ENCODE results near the gene CNOT2. TPM values are rescaled to one million over a fixed set of nuclear protein-coding genes. Genes with fewer than 3 reads are reported as not detected.

The CNOT2 gene
- 10 to 100 TPM; 78.2 to 78.3 TPM for total RNA-seq
- long read RNA-seq, transcript CNOT2-201 (16 exons, 3,282 nt) = major isoform, 74 of 101 reads
- long read RNA-seq, partial matches to known transcripts = 7 of 101 reads
- long read RNA-seq, other reads (novel, unspliced or antisense) = 19 of 101 reads

GRCh38 chr12:70242695-70243509 is at the start of gene CNOT2:
Gene CNOT2, plus strand, starts transcription at chr12:70243433. Its CDS starts 34,794 bp downstream, at chr12:70278227.
- peak; percentile 86 for ATAC-seq
- intact Hi-C loops (cut with DNase I, micrococcal nuclease) = no loop called here

GRCh38 chr12:70194076-70194475 is 49.2 kb upstream of the CNOT2 start:
- intact Hi-C loops (cut with DNase I, micrococcal nuclease) = no loop called here

More at GRCh38 chr12:70242695-70243509, at the start of gene CNOT2:
- DNase-seq = peak; percentile 89 to 93

GRCh38 chr12:70196811-70197281 is 46.4 kb upstream of the CNOT2 start:
- ATAC-seq = no peak

More at GRCh38 chr12:70194076-70194475, 49.2 kb upstream of the CNOT2 start:
- no peak for ATAC-seq
- no peak for DNase-seq

GRCh38 chr12:70197345-70197744 is 45.9 kb upstream of the CNOT2 start:
- intact Hi-C loops (cut with DNase I, micrococcal nuclease) = no loop called here
- DNase-seq (no peak), ATAC-seq (no peak)

More at GRCh38 chr12:70196811-70197281, 46.4 kb upstream of the CNOT2 start:
- intact Hi-C loops (cut with DNase I, micrococcal nuclease) = no loop called here
- no peak for DNase-seq

- ATAC-seq (no peak), DNase-seq (no peak)
- intact Hi-C loops (cut with DNase I, micrococcal nuclease) = no loop called here
Measured at GRCh38 chr12:70213707-70214106, 29.5 kb upstream of the CNOT2 start.

GRCh38 chr12:70214972-70215617 is 28.1 kb upstream of the CNOT2 start:
- ATAC-seq (no peak), DNase-seq (no peak)
- intact Hi-C loops (cut with DNase I, micrococcal nuclease) = no loop called here

- intact Hi-C loops (cut with DNase I, micrococcal nuclease) = no loop called here
- DNase-seq (no peak), ATAC-seq (no peak)
Measured at GRCh38 chr12:70217416-70217815, 25.8 kb upstream of the CNOT2 start.

- ATAC-seq (no peak), DNase-seq (no peak)
- intact Hi-C loops (cut with DNase I, micrococcal nuclease) = no loop called here
Measured at GRCh38 chr12:70221626-70222025, 21.6 kb upstream of the CNOT2 start.

GRCh38 chr12:70227911-70228310 is 15.3 kb upstream of the CNOT2 start:
- DNase-seq (no peak), ATAC-seq (no peak)
- intact Hi-C loops (cut with DNase I, micrococcal nuclease) = no loop called here

GRCh38 chr12:70230934-70231606 is 12.2 kb upstream of the CNOT2 start:
- intact Hi-C loops (cut with DNase I, micrococcal nuclease) = no loop called here
- no peak for ATAC-seq
- DNase-seq = no peak

- DNase-seq = no peak
- ATAC-seq = peak; percentile 78
- intact Hi-C loops (cut with DNase I, micrococcal nuclease) = no loop called here
Measured at GRCh38 chr12:70236990-70237389, 6.2 kb upstream of the CNOT2 start.

- ATAC-seq (no peak), DNase-seq (no peak)
- intact Hi-C loops (cut with DNase I, micrococcal nuclease) = no loop called here
Measured at GRCh38 chr12:70240673-70241072, 2.6 kb upstream of the CNOT2 start.

- ATAC-seq = no peak
- intact Hi-C loops (cut with DNase I, micrococcal nuclease) = no loop called here
Measured at GRCh38 chr12:70241845-70242244, 1.4 kb upstream of the CNOT2 start.

GRCh38 chr12:70243510-70244371 is 508 bp downstream of the CNOT2 start:
- ATAC-seq (peak; percentile 69), DNase-seq (peak; percentile 73 to 77)
- intact Hi-C loops (cut with DNase I, micrococcal nuclease) = no loop called here

More at GRCh38 chr12:70241845-70242244, 1.4 kb upstream of the CNOT2 start:
- no peak for DNase-seq

- DNase-seq = no peak
- ATAC-seq = no peak
- intact Hi-C loops (cut with DNase I, micrococcal nuclease) = no loop called here
Measured at GRCh38 chr12:70244409-70244808, 1.2 kb downstream of the CNOT2 start.

GRCh38 chr12:70245458-70245857 is 2.2 kb downstream of the CNOT2 start:
- intact Hi-C loops (cut with DNase I, micrococcal nuclease) = no loop called here
- no peak for ATAC-seq

GRCh38 chr12:70246580-70246979 is 3.3 kb downstream of the CNOT2 start:
- ATAC-seq = peak; percentile 32
- intact Hi-C loops (cut with DNase I, micrococcal nuclease) = no loop called here
- DNase-seq = no peak

More at GRCh38 chr12:70245458-70245857, 2.2 kb downstream of the CNOT2 start:
- DNase-seq = no peak

- no peak for DNase-seq
- intact Hi-C loops (cut with DNase I, micrococcal nuclease) = no loop called here
Measured at GRCh38 chr12:70247653-70248199, 4.5 kb downstream of the CNOT2 start.

More at GRCh38 chr12:70247653-70248199, 4.5 kb downstream of the CNOT2 start:
- no peak for ATAC-seq
